ENCODE results near the gene IGSF11. TPM values are rescaled to one million over a fixed set of nuclear protein-coding genes. Genes with fewer than 3 reads are reported as not detected.

IGSF11 gene
- total RNA-seq, 2 experiments from 2014 or later: 0.53 to 0.58 TPM

DNA sequence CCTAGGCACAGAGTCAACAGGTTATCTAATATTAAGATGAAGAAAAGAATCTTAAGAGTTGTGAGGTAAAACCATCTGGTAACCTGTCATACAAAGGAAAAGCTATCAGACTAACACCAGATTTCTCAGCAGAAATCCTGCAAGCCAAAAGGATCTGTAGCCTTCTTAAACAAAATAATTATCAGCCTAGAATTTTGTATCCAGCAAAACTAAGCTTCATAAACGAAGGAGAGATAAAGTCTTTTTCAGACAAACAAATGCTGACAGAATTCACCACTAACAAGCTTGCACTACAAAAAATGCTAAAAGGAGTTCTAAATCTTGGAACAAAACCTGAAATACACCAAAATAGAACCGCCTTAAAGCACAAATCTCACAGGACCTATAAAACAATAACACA lies 9.9 kb upstream of the IGSF11 start:
- ChIA-PET CTCF (no interaction called here), POLR2A (no interaction called here)
- peaks cover 3% of the 10 kb centered on the region for H3K9me3 Mint-ChIP-seq
- Histone ChIP-seq H3K4me1 (ENCODE audit: insufficient read depth, low read length) (no peaks in the 10 kb centered on the region), H3K4me3 (ENCODE audit: low read length) (no peak overlapping the region), H3K9me3 (ENCODE audit: control insufficient read depth in 1 of 2, insufficient read depth in 1 of 2, low read length in 2 of 2) (peaks cover 0 to 10% of the 10 kb centered on the region in 2 experiments), H3K27ac (ENCODE audit: low read depth in 1 of 2, low read length in 2 of 2) (no peak overlapping the region), H3K36me3 (ENCODE audit: insufficient read depth, low read length) (no peaks in the 10 kb centered on the region), H3K27me3 (ENCODE audit: control insufficient read depth in 1 of 2, insufficient read depth in 2 of 2, low read length in 2 of 2) (no peaks in the 10 kb centered on the region)
- no peaks in the 10 kb centered on the region for H3K4me1 Mint-ChIP-seq (ENCODE audit: low read depth)
- no peak overlapping the region for H3K4me3 Mint-ChIP-seq
- DNase-seq (no peak), ATAC-seq (ENCODE audit: poor library complexity) (no peak)
- H3K36me3 Mint-ChIP-seq (ENCODE audit: low read depth): no peaks in the 10 kb centered on the region
- intact Hi-C loops (cut with DNase I, micrococcal nuclease): no loop called here
- no peak overlapping the region for H3K27ac Mint-ChIP-seq
- TF ChIP-seq, protein P1, sequence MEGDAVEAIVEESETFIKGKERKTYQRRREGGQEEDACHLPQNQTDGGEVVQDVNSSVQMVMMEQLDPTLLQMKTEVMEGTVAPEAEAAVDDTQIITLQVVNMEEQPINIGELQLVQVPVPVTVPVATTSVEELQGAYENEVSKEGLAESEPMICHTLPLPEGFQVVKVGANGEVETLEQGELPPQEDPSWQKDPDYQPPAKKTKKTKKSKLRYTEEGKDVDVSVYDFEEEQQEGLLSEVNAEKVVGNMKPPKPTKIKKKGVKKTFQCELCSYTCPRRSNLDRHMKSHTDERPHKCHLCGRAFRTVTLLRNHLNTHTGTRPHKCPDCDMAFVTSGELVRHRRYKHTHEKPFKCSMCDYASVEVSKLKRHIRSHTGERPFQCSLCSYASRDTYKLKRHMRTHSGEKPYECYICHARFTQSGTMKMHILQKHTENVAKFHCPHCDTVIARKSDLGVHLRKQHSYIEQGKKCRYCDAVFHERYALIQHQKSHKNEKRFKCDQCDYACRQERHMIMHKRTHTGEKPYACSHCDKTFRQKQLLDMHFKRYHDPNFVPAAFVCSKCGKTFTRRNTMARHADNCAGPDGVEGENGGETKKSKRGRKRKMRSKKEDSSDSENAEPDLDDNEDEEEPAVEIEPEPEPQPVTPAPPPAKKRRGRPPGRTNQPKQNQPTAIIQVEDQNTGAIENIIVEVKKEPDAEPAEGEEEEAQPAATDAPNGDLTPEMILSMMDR (IDR thresholded peaks at IDR 0.05): no peak
- peaks cover 39% of the 10 kb centered on the region for H3K27me3 Mint-ChIP-seq

- Histone ChIP-seq H3K4me3 (ENCODE audit: low read length) (no peak overlapping the region), H3K36me3 (ENCODE audit: insufficient read depth, low read length) (no peaks in the 10 kb centered on the region), H3K4me1 (ENCODE audit: insufficient read depth, low read length) (no peaks in the 10 kb centered on the region), H3K27me3 (ENCODE audit: control insufficient read depth in 1 of 2, insufficient read depth in 2 of 2, low read length in 2 of 2) (peaks cover 0 to 10% of the 10 kb centered on the region in 2 experiments), H3K27ac (ENCODE audit: low read depth in 1 of 2, low read length in 2 of 2) (no peak overlapping the region), H3K9me3 (ENCODE audit: control insufficient read depth in 1 of 2, insufficient read depth in 1 of 2, low read length in 2 of 2) (peaks cover 0 to 10% of the 10 kb centered on the region in 2 experiments)
- H3K36me3 Mint-ChIP-seq (ENCODE audit: low read depth): no peaks in the 10 kb centered on the region
- DNase-seq (no peak), ATAC-seq (ENCODE audit: poor library complexity) (no peak)
- H3K27me3 Mint-ChIP-seq: peaks cover 55% of the 10 kb centered on the region
- intact Hi-C loops (cut with DNase I, micrococcal nuclease): no loop called here
- H3K27ac Mint-ChIP-seq: no peak overlapping the region
- CTCF ChIA-PET: no interaction called here
- H3K4me1 Mint-ChIP-seq (ENCODE audit: low read depth): no peaks in the 10 kb centered on the region
- peaks cover 3% of the 10 kb centered on the region for H3K9me3 Mint-ChIP-seq
- TF ChIP-seq, protein P1 (IDR thresholded peaks at IDR 0.05): no peak
- H3K4me3 Mint-ChIP-seq: no peak overlapping the region
- POLR2A ChIA-PET: interaction anchor here (0.5 kb wide), 1 partner anchor 71 kb away, joined by 3 read pairs; no protein-coding TSS in a partner anchor
Measured at GRCh38 chr3:119042162-119042561, 7.5 kb upstream of the IGSF11 start.

- no peak overlapping the region for H3K27ac Mint-ChIP-seq
- no peak for DNase-seq
Measured at GRCh38 chr3:119035014-119035346, 334 bp upstream of the IGSF11 start.

More at GRCh38 chr3:119035014-119035346, 334 bp upstream of the IGSF11 start:
- Histone ChIP-seq H3K4me3 (ENCODE audit: low read length) (peak overlapping the region; percentile 15), H3K27ac (ENCODE audit: low read depth in 1 of 2, low read length in 2 of 2) (no peak overlapping the region), H3K9me3 (ENCODE audit: control insufficient read depth in 1 of 2, insufficient read depth in 1 of 2, low read length in 2 of 2) (no peaks in the 10 kb centered on the region), H3K27me3 (ENCODE audit: control insufficient read depth in 1 of 2, insufficient read depth in 2 of 2, low read length in 2 of 2) (peaks cover 9 to 27% of the 10 kb centered on the region in 2 experiments), H3K36me3 (ENCODE audit: insufficient read depth, low read length) (no peaks in the 10 kb centered on the region), H3K4me1 (ENCODE audit: insufficient read depth, low read length) (peaks cover 11% of the 10 kb centered on the region)
- H3K4me3 Mint-ChIP-seq: peak overlapping the region; percentile 79
- TF ChIP-seq, protein P1 (IDR thresholded peaks at IDR 0.05): no peak
- no peak for ATAC-seq (ENCODE audit: poor library complexity)
- H3K4me1 Mint-ChIP-seq (ENCODE audit: low read depth): peaks cover 5% of the 10 kb centered on the region
- H3K36me3 Mint-ChIP-seq (ENCODE audit: low read depth): no peaks in the 10 kb centered on the region
- intact Hi-C loops (cut with DNase I, micrococcal nuclease): loop anchor here (1.0 to 10.0 kb wide), 4 partner anchors 64 to 207 kb away; partner anchors contain the start of gene B4GALT4 (in 1 of the 2)
- CTCF ChIA-PET: interaction anchor here (0.7 to 7.3 kb wide), 10 partner anchors 17 to 1670 kb away, joined by 3 to 103 read pairs (median 6); no protein-coding TSS in a partner anchor
- H3K9me3 Mint-ChIP-seq: no peaks in the 10 kb centered on the region
- H3K27me3 Mint-ChIP-seq: peaks cover 55% of the 10 kb centered on the region
- POLR2A ChIA-PET: interaction anchor here (0.6 to 2.7 kb wide), 4 partner anchors 79 to 206 kb away, joined by 3 to 39 read pairs (median 8); partner anchors contain the start of gene B4GALT4
